ENCODE results near the gene INHBC. TPM values are rescaled to one million over a fixed set of nuclear protein-coding genes. Genes with fewer than 3 reads are reported as not detected.
"Not testable (repeated sequence)": the region's sequence is repeated elsewhere in the genome, so short reads cannot be mapped to it uniquely, and the experiment has no call there.

Gene INHBC
- total RNA-seq, 2 donors from 2014 or later: not detected

DNA sequence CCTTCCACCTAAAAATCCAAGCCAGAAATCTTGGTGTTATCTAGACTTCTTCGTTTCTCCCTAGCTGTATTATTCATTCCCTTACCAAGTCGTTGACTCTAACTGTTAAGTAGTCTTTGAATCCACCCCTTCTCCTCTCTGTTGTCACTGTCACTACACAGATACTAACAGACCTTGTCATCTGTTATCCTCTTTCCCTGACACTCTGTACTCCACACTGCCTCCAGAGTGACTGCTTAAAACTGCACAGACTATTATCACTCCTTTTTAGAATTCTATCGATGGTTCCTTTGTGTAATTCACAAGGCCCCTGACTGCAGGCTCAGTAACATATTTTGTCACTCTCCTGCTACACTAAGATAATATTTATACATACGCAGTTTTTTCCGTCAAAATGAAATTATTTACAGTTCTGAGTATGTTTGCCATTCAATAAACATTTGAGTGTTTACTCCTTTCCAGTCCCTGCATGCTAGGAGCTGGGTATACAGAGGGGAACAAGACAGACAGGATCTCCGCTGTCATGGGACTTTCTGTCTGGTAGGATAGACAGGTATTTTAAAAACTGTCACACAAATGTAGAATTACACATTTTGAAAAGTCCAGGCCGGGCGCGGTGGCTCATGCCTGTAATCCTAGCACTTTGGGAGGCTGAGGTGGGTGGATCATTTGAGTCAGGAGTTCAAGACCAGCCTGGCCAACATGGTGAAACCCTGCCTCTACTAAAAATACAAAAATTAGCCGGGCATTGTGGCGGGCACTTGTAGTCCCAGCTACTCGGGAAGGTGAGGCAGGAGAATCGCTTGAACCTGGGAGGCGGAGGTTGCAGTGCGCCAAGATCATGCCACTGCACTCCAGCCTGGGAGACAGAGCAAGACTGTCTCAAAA is 57.1 kb downstream of the INHBC start:
- no peaks in the 10 kb centered on the region for H3K9me3 ChIP-seq
- H3K27me3 ChIP-seq: no peaks in the 10 kb centered on the region
- intact Hi-C loops (cut with DNase I): no loop called here
- no peak for DNase-seq
- H3K4me3 ChIP-seq: no peak overlapping the region
- peaks cover 9% of the 10 kb centered on the region for H3K36me3 ChIP-seq
- H3K4me1 ChIP-seq: peaks cover 8% of the 10 kb centered on the region
- no peak overlapping the region for H3K9ac ChIP-seq (ENCODE audit: low read depth in 2 of 2, low read length in 2 of 2)
- no peak overlapping the region for H3K27ac ChIP-seq
- TF ChIP-seq, protein P1, sequence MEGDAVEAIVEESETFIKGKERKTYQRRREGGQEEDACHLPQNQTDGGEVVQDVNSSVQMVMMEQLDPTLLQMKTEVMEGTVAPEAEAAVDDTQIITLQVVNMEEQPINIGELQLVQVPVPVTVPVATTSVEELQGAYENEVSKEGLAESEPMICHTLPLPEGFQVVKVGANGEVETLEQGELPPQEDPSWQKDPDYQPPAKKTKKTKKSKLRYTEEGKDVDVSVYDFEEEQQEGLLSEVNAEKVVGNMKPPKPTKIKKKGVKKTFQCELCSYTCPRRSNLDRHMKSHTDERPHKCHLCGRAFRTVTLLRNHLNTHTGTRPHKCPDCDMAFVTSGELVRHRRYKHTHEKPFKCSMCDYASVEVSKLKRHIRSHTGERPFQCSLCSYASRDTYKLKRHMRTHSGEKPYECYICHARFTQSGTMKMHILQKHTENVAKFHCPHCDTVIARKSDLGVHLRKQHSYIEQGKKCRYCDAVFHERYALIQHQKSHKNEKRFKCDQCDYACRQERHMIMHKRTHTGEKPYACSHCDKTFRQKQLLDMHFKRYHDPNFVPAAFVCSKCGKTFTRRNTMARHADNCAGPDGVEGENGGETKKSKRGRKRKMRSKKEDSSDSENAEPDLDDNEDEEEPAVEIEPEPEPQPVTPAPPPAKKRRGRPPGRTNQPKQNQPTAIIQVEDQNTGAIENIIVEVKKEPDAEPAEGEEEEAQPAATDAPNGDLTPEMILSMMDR (IDR thresholded peaks at IDR 0.05): no peak

DNA sequence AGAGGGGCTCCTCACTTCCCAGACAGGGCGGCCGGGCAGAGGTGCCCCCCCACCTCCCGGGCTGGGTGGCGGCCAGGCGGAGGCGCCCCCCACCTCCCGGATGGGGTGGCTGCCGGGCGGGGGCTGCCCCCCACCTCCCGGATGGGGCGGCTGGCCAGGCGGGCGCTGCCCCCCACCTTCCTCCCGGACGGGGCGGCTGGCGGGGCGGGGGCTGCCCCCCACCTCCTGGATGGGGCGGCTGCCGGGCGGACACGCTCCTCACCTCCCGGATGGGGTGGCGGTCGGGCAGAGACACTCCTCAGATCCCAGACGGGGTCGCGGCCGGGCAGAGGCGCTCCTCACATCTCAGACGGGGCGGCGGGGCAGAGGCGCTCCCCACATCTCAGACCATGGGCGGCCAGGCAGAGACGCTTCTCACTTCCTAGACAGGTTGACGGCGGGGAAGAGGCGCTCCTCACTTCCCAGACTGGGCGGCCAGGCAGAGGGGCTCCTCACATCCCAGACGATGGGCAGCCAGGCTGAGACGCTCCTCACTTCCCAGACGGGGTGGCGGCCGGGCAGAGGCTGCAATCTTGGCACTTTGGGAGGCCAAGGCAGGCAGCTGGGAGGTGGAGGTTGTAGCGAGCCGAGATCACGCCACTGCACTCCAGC is 60.6 kb downstream of the INHBC start:
- H3K9me3 ChIP-seq; H3K27me3 ChIP-seq; H3K9ac ChIP-seq (ENCODE audit: low read depth in 2 of 2, low read length in 2 of 2); H3K27ac ChIP-seq; DNase-seq; intact Hi-C loops (cut with DNase I); H3K36me3 ChIP-seq; H3K4me3 ChIP-seq; H3K4me1 ChIP-seq: not testable (repeated sequence)

DNA sequence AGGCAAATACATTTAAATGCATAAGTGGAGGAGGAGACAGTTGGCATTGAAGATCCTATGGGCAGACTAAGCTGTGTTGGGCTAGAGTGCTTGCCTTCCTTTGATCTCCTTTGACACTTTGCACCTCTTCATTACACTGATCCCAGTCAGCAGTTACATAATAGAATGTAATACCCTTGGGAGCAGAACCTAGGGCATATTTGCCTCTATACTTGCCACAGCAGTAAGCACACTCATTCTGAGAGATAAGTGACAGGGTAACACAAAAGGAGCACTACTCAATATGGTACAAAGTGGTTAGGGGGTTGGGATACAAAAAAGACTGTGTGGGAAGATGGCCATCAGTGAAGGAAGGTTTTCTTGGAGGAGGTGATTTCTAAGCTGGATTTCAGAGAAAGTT is 62.2 kb downstream of the INHBC start:
- H3K27ac ChIP-seq: no peak overlapping the region
- TF ChIP-seq, protein P1 (IDR thresholded peaks at IDR 0.05): no peak
- no peaks in the 10 kb centered on the region for H3K9me3 ChIP-seq
- H3K36me3 ChIP-seq: no peaks in the 10 kb centered on the region
- H3K4me1 ChIP-seq: no peaks in the 10 kb centered on the region
- H3K4me3 ChIP-seq: no peak overlapping the region
- intact Hi-C loops (cut with DNase I): no loop called here
- no peaks in the 10 kb centered on the region for H3K27me3 ChIP-seq
- H3K9ac ChIP-seq (ENCODE audit: low read depth in 2 of 2, low read length in 2 of 2): no peak overlapping the region
- DNase-seq: no peak

DNA sequence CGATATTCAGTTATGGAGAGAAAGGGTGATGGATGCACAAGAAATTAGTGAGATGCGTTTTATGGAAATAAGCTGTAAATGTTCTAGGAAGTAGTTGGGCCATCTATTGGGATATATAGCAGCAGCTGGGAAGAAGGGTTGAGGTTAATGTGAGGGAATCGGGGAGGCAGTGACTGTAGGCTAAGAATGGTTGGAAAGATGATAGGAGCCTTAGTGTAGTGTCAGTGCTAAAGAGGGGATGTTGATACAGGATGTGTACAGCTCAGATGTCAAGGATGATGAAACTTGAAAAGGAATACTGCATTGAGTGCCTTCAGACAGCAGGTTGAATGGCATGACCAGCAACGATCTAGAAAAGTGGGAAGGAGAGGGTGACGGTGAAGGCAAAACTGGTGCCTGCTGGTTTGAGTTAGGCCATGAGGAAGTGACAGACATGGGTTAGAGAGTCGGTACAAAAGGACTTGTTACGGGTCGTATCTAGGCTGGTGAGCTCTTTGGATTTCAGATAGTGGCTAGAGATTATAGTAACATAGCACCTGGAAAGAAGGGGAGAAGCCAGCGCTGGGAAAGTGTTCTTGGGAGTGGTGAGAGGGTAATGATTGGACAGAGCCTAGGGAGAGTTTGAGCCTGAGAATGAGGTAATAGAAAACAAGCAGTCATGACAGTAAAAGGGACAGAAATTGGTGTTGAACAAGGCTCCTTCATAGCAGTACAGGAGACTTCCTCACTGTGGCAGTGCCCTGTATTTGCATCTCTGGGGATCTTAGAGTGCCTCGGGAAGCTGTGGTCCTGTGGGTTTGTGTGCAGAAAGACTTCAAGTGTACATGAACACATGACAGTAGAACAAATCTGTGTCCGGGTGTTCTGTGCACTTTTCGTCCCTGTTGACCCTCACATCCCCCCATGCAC is 62.9 kb downstream of the INHBC start:
- no peaks in the 10 kb centered on the region for H3K36me3 ChIP-seq
- H3K9ac ChIP-seq (ENCODE audit: low read depth in 2 of 2, low read length in 2 of 2): no peak overlapping the region
- H3K9me3 ChIP-seq: no peaks in the 10 kb centered on the region
- H3K27me3 ChIP-seq: no peaks in the 10 kb centered on the region
- DNase-seq: no peak
- no peaks in the 10 kb centered on the region for H3K4me1 ChIP-seq
- no peak overlapping the region for H3K4me3 ChIP-seq
- TF ChIP-seq, protein P1 (IDR thresholded peaks at IDR 0.05): no peak
- no peak overlapping the region for H3K27ac ChIP-seq
- intact Hi-C loops (cut with DNase I): no loop called here

DNA sequence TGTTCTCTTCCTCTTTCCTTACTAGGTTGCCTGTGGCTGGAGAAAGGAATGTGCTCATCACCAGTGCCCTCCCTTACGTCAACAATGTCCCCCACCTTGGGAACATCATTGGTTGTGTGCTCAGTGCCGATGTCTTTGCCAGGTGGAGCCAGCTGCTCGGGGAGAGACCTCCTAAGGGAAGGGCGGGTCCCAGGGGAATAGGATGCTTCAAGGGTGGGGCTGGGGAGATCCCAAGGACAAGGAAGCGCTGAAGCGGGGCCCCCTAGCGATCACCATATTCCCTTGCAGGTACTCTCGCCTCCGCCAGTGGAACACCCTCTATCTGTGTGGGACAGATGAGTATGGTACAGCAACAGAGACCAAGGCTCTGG is 63.5 kb downstream of the INHBC start:
- Histone ChIP-seq H3K27me3 (no peaks in the 10 kb centered on the region), H3K9me3 (no peaks in the 10 kb centered on the region), H3K4me1 (no peaks in the 10 kb centered on the region), H3K4me3 (no peak overlapping the region), H3K27ac (no peak overlapping the region), H3K9ac (ENCODE audit: low read depth in 2 of 2, low read length in 2 of 2) (no peak overlapping the region), H3K36me3 (no peaks in the 10 kb centered on the region)
- intact Hi-C loops (cut with DNase I): no loop called here
- TF ChIP-seq, protein P1 (IDR thresholded peaks at IDR 0.05): no peak
- no peak for DNase-seq
